Measurements from ENCODE around the gene TECTA.
"Not testable (repeated sequence)": the region's sequence is repeated elsewhere in the genome, so short reads cannot be mapped to it uniquely, and the experiment has no call there.

TECTA gene

GRCh38 chr11:121132211-121132976 is 31.4 kb downstream of the TECTA start:
- DNase-seq, result peak; percentile 81

DNA sequence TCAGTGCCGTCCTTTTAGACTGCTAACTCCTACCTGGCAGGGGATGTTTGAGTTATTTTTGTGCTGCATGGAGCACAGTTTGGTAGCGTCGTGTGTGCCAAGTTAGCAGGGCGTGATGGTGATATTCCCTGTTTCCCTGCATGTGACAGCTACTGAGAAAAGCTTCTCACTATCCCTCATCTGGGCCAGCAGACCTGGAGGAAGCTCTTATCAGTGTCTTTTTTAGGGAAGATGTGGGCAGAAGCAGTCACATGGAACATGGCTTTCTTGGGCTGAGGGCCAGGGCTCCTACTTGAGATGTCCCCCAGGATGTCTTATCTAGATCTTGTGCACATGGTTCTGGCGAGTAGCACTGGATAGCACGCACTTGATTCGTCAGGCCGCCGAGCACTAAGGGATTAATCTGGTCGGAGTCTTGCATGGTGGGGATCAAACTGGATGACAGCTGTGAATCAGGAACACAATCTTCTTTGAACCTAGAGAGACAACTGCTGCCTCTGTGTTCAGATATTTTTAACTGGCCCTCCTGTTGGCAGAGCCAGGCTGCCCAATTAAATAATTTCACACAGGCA is 33.8 kb downstream of the TECTA start:
- no peak for DNase-seq

DNA sequence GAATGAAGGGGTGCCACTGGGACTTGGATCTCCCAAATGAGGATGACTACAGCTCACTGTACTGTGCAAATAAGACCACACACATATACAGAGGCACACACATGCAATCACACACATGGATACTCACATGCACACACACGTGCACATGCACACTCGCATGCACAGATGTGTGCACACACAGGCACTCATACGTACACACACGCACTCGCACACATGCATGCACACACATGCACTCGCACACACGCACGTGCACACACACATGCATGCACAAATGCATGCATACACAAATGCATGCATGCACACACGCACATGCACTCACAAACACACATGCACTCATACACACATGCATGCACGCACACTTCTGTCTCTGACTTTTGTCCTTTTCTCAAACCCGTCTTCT is 36.0 kb downstream of the TECTA start:
- DNase-seq, result no peak

DNA sequence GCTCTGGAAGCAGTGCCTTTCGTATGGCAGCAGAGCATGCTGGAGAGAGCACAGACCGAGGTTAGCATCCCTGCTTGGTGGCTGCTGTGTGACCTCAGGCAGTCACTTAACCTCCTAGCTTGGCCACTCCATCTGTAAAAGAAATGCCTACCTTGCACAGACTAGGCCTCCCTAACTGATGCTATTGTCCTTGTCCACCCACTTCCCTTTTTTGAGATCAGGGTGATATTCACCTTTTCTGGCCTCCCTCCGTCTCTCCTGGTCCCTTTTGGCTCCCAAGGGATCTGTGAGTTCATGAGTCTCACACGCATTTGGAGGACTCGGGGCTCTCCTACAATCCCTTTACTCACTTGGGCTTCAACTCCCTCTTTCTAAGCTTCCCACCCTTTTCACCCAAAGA is 37.2 kb downstream of the TECTA start:
- no peak for DNase-seq

DNA sequence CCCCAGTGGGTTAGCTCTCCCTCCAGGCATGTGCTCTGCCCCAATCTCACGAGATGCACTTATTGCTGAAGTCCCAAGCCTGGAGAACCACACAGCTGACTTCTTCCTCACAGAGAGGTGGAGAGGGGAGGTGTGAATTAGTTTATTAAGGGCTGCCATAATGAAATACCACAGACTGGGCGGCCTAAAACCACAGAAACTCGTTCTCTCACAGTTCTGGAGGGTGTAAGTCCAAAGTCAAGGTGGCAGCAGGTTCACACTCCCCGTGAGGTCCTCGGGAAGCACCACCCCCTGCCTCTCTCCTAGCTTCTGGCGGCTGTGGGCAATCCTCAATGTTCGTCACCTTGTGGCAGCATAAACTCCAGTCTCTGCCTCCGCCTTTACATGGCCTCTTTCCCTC is 39.3 kb downstream of the TECTA start:
- DNase-seq, result no peak

GRCh38 chr11:121141066-121141465 is 40.0 kb downstream of the TECTA start:
- DNase-seq, result no peak

GRCh38 chr11:121143921-121144320 is 42.9 kb downstream of the TECTA start:
- DNase-seq, result no peak

DNA sequence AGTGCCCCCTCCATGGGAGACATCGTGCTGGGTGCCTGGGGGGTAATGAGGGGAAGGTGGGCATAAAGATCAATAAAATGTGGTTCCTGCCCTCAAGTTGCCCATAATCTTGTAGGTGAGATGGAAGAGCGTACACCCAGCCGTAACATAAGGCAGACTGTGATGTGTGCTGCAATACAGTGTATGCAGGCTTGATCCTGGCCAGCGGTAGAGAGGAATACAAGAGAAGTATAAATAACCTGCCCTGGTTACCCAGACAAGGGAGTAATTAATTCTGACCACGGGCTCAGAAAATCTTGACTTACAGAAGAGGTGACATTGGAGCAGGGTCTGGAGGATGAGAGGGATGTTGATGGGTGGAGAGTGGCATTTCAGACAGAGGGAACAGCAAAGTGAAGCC is 43.7 kb downstream of the TECTA start:
- DNase-seq, result no peak

- no peak for DNase-seq
Measured at GRCh38 chr11:121145826-121146225, 44.8 kb downstream of the TECTA start.

DNA sequence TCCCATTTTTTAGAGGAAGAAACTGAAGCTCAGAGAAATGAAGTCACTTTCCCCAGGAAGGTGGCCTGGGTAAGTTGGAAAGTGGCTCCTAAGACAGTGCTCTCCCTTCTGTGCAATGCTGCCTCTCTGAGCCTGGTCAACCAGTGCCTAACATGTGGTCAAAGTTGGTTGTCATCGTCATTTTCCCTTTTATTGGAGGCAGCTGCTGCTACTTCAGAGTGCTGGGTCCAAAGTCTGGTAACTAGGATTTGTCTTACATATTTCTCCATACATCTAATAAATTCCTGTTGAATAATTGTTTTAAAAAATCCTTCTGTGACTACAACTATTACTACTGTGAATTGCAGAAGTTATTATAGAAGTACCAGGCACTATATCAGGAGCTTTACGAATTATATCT is 48.1 kb downstream of the TECTA start:
- no peak for DNase-seq

- no peak for DNase-seq
Measured at GRCh38 chr11:121151207-121151688, 50.2 kb downstream of the TECTA start.

DNA sequence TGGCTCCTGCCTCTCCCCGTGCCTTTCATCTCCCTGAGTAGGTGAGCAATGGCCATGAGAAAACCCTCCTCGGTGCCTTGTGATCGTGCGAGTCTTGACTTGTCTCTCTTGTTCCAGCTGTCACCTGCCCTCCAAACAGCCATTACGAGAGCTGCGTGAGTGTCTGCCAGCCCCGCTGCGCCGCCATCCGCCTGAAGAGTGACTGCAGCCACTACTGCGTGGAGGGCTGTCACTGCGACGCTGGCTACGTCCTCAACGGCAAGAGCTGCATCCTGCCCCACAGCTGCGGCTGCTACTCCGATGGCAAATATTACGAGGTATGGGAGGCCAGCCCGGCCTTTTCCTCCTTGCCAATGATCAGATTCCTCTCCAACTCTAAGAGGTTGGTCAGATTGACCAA is 51.7 kb downstream of the TECTA start:
- DNase-seq, result peak; percentile 90

GRCh38 chr11:121153472-121153871 is 52.4 kb downstream of the TECTA start:
- peak; percentile 38 for DNase-seq

GRCh38 chr11:121154486-121155314 is 53.7 kb downstream of the TECTA start:
- DNase-seq, result no peak

GRCh38 chr11:121157756-121158155 is 56.7 kb downstream of the TECTA start:
- DNase-seq, result no peak

- DNase-seq, result no peak
Measured at GRCh38 chr11:121159741-121160140, 58.7 kb downstream of the TECTA start.

GRCh38 chr11:121161349-121161917 is 60.4 kb downstream of the TECTA start:
- DNase-seq, result no peak

- peak; percentile 47 for DNase-seq
Measured at GRCh38 chr11:121163658-121164308, 62.7 kb downstream of the TECTA start.

- not testable (repeated sequence) for DNase-seq
Measured at GRCh38 chr11:121177629-121178028, 76.6 kb downstream of the TECTA start.

DNA sequence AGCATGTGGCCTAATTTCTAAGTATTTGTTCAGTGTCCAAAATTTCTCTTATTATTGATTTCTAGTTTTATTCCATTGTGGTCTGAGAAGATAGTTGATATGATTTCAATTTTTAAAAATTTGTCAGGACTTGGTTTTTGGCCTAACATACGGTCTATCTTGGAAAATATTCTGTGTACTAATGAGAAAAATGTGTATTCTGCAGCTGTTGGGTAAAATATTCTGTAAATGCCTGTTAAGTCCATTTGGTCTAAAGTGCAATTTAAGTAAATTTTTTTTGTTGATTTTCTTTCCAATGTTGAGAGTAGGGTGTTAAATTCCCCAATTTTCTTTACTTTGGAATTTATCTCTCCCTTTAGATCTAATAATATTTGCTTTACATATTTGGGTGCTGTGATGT is 78.3 kb downstream of the TECTA start:
- DNase-seq, result no peak

DNA sequence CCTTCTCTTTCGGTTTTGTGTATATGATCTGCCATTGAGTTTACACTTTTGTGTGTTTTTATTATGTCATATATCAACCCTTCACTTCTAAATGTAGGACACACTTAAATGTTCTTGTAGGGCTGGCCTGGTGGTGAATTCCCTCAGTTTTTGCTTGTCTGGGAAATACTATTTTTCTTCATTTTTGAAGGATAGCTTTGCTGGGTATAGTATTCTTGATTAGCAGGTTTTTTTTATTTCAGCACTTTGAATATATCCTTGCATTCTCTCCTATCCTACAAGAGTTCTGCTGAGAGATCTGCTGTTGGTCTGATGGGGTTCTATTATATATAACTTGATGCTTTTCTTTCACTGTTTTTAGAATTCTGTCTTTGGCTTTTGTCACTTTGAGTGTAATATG is 79.1 kb downstream of the TECTA start:
- DNase-seq, result no peak

GRCh38 chr11:121188776-121189175 is 87.7 kb downstream of the TECTA start:
- no peak for DNase-seq

GRCh38 chr11:121191818-121192217 is 90.8 kb downstream of the TECTA start:
- DNase-seq, result no peak

Measured in DMS53 (cell line).